ENCODE results near the gene AGPAT4.

AGPAT4 gene

DNA sequence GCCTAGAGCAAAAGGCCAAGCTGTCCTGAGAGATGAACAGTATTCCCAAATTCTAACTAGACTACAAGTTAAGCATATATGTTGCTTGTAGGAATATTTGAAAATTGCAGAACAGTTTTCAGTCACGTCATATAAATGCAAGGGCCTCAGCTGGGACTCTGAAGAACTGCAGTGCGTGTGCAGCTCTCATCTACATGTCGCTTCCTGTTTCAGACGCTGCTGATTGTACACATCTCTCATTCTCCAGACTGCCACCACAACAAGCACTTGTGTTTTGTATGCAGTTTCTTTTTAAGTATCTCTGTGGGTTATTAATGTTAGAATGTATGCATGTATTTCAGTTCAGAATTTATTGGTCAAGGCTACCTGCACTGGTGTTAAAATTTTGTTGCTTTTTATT, 162.6 kb downstream of the AGPAT4 start:
- DNase-seq (ENCODE audit: low read depth, low spot score), result no peak

DNA sequence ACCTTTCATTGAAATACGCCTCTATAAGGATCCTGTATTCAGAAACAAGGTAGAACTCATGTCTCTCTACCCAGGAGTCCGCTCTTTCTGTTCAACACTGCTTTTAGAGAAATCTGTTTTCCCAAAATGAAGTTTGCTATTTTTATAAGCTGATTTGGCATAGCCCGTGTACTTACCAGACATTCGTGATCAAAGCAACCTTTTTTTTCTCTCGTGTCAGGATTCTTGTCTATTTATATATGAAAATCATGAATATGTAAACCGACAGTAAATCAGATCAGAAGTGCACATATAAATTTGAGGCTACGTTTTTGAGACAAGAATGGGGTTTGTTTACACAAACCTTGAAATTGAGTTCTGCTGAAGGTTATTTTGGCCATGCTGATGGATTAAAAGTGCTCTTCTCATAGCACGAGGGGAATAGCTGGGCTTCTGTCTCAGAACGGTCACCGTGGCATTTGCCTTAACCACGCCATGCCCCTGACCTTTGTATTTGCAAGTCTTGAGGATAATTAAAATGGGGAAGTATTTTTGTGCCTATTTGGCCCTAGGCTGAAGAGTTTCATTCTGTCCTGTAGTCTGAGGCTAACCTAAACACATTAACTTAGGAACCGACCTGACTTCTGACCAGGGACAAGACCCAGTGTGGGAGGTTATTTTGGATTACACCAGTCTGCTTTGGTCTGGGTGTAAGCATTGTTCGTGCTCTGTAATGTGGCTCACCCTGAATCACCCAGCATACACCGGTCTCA, 163.7 kb downstream of the AGPAT4 start:
- no peak for DNase-seq (ENCODE audit: low read depth, low spot score)

DNA sequence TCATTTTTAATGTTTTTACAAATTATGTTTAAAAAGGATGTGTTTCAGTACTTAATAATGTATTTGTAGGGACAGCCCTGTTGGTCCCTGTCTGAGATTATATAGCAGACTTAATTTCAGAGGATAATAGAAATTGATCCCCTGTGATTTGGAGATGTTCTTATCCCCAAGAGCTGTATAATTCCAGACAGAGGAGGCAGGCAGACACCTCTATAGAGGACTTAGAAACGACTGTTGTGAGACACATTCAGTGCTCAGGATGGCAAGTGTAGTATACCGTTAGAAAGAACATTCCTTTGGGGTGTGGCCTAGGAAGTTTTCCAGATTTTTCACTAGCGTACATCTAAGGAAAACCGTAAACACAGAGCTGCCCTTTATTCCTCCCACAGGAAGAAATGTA, 164.5 kb downstream of the AGPAT4 start:
- no peak for DNase-seq (ENCODE audit: low read depth, low spot score)

DNA sequence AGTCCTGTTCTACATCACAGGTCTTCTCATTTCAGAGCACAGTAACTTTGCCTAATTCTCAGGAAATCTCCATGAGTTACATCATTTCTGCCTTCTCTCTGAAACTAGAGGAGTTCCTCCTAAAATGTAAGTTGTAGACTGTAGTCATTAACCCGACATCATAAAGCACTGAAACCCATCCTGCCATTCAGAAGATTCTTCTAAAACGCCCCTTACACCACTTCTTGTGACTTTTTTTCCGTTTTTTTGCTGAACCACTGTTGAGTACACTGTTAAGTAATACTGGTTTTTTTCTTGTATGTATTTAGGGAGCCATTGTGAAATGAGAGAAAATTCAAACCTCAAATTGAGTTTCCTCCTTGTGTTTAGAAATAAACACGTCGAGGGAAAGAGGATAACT, 164.9 kb downstream of the AGPAT4 start:
- no peak for DNase-seq (ENCODE audit: low read depth, low spot score)

DNA sequence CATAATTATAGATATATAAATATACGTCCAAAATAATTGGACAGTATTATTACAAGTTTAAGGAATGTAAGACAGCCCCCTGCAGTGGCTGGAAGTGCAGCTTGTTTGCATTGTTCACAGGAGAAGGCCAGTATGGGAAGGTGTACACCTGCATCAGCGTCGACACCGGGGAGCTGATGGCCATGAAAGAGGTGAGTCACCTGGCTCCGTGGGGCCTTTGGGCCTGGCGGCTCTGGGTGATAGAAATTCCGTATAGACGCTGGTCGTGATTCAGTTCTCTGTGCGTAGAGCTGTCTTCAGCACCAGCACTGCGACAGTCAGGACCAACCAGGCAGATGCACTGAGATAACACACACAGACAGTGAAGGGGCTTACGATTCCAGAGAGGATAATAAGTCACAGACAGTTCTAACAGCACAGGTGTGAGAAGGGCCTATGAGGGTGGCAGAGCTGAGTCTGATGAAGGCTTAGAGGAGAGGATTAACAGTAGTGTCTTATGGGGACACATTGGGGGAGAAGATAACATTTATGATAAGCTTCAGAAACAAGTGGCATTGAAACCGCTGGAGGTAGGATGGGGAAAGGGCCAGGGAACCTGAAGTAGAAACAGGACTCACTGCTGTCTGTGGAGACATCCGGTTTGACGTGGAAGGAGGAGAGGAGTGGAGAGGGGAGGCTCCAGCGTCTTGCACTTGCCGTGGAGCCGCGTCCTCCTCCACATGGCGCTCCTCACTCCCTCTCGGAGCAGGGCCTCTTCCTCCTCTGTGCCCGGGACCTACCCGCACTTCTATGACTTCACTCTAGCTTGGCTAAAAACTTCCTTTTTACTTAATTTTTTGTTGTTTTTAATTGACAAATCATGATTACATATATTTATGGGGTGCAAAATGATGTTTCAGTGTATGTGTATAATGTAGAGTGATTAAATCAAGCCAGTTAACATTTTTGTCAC, 165.8 kb downstream of the AGPAT4 start:
- no peak for DNase-seq (ENCODE audit: low read depth, low spot score)

DNA sequence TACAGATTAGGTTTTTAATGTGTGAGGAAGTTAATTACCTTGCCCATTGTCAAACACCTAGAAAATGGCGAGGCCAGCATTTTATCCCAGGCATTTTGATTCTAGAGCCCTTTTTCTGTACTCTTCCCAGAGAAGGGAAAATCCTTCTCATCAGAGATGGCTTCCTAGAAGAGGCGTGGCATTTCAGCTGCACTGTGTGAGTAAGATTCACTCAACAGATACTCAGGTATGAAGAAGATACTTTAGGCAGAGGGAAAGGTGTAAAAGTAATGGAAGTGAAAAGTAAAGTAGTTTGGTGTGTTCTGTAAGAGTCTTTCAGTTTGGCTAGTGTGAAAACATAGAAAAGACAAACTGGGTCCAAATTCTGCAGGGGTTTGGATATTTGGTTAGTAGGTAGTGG, 168.5 kb downstream of the AGPAT4 start:
- no peak for DNase-seq (ENCODE audit: low read depth, low spot score)

DNA sequence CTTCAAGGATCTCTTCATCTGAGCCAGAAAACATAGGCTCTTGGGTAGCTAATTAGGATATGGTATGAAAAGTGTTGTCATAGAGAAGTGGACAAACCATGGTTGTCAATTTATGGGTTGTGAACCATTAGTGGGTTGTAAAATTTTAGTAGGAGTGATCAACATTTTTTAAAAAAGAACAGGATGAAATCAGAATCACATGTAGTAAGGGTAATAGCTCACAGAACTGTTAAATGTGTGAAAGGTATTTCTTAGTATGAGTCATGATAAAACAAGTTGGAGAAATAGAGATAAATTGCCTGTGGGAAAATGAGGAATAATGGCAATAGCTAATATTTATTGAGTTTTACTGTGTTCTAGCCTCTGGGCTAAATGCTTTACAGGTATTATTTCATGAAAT, 168.9 kb downstream of the AGPAT4 start:
- DNase-seq (ENCODE audit: low read depth, low spot score), result no peak

DNA sequence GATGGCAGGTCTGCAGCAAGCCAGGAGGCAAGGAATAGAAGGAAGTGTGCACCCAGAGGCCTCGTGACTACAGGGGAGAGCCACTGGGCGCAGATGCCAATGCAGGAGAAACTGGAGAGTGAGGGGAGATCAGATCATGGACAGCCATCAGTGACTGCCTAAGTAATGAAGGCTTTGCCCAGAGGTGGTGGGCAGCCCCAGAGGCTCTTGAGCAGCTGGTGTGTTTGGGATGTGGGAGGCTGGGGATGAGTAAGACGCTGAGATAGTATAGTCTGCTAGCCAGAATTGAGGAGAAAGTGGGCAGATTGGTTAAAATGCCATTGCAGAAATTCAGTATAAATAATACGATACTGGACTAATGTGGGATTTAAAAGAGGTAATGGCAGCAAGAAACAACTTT, 170.4 kb downstream of the AGPAT4 start:
- no peak for DNase-seq (ENCODE audit: low read depth, low spot score)

DNA sequence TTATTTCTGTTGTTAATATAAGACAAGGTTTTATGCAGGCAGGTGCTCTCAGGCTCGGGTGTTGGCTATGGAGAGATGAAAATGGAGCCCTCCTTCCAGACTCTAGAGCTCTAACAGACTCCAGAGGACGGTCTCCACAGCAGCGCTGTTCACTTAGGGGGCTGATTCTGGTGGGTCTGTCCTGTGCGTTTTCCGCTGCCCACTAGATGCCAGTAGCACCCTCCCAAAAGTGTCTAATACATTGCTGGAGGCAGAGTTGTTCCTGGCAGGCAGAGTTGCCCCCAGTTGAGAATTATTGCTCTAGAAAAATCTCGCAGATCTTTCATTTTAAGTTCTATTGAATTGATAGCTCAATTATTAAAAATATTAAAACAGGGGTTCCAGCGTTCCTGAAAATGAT, 172.3 kb downstream of the AGPAT4 start:
- no peak for DNase-seq (ENCODE audit: low read depth, low spot score)

DNA sequence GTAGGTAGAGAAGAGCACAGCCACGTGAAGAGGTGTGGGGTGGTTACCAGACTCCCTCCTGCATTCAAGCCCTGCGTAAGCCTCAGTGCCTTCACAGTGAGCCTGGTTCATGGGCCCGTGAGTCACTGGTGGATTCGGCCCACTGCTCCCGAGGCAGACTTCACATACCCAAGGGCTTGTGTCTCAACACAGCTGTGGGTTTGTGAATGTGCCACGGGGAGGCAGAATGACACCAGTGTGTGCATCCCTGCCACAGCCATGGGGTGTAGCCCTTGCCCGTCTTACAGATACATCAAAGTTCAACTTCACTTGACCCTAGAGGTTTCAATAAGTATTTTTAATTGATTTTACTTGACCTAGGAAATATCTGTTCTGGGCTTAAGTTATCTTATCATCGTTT, 173.8 kb downstream of the AGPAT4 start:
- DNase-seq (ENCODE audit: low read depth, low spot score), result no peak

DNA sequence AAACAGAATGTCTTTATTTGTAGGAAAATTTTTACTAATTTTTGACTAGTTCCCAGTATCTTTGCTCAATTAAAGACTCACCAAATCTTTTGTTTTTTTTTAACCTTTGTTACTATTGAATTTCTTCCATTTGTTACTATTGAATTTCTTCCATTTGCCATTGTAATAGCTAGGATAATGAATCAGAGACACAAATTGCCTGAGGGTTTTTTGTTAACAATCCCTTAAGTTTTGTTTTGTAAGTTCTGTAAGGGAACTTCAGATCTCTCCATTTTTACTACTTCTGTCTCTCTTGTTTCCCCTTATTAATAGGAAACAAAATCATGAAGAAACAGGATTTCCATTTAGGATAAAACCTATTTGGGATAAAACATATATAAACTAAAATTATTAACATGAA, 177.9 kb downstream of the AGPAT4 start:
- DNase-seq (ENCODE audit: low read depth, low spot score), result no peak

DNA sequence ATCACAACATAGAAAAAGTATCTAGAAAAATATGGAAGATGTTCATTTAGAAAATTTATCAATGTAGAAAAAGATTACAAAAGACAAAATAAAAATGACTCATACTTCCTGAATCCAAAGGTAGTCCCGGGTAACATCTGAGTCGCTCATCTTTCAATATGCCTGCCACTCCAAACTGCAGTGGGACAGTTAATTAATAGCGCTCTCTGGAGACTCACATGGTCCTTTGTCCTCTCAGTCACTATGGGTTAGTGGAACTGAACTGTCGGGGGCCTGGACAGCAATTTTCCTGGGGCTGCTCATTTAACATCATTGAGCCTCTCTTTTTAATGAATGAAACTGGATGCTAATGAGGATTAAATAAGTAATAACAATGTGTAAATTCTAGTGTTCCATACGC, 178.9 kb downstream of the AGPAT4 start:
- no peak for DNase-seq (ENCODE audit: low read depth, low spot score)

DNA sequence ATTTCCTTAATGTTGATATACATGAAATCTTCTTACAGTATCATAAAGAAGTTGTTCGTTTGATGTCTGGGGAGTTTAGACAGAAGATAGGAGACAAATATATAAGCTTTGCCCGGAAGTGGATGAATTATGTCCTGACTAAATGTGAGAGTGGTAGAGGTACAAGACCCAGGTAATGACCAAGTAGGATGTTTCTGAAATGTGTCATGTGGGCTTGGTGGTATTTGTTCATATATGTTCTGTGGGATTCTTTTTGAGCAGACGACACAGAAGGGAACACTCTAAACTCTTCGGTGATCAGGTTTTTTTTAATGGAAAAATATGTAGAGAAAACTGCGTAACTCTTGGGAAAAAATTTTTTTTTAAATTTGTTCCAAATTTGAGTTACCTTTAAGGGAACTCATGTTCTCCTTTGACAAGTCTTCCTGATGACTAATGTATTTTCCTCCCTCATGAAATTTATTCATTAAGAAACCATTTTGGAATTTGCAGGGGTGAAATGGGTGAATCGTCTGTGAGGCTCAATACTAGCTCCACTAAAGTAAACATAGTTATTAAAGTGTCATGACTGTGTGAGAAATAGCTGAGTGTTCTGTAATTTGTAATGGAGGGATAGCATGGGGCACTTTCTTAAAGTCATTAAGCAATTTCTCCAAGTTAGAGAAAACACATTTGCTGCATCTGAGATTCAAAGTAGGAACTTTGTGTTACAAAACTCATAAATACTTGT, 181.7 kb downstream of the AGPAT4 start:
- no peak for DNase-seq (ENCODE audit: low read depth, low spot score)

DNA sequence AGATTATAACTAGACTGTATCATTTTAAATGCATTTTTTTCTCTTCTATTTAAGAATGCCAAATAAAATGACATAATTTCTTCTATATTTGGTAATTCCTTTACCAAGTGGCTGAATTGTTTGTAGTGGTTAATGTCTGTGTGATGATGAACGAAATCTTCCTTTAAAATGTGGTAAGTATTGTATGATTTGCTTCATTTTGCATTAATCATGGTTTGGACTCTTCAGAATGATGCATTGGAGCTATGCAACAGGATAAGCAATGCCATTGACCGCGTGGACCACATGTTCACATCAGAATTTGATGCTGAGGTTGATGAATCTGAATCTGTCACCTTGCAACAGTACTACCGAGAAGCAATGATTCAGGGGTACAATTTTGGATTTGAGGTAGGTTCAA, 182.7 kb downstream of the AGPAT4 start:
- DNase-seq (ENCODE audit: low read depth, low spot score), result no peak

DNA sequence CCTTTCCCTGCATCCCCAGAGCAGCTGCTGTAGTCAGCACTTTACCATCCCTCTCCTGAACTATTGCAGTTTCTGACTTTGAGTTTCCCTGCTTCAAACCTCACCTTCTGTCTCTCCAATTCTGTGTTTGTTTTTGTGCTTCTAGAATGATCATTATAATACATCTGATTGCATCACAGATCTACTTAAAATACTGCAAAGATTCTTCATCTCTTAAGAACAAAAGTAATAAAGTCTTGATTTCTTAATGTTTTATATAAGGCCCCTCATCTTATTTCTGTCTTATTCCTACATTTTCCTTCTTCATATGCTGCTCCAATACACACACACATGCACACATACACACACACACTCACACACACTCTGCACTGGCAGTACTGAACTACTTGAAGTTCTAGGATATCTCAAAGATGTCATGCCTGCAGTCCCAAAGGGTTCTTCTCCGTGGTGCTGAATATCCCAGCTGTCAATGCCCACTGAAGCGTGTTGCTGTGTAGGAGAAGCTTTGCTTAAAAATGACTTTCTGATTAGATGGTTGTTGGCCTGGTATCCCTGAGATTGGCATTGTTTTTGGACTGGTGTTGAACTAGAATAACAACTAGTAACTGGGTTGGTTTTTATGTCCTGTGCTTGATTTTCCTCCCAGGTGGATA, 185.1 kb downstream of the AGPAT4 start:
- no peak for DNase-seq (ENCODE audit: low read depth, low spot score)

DNA sequence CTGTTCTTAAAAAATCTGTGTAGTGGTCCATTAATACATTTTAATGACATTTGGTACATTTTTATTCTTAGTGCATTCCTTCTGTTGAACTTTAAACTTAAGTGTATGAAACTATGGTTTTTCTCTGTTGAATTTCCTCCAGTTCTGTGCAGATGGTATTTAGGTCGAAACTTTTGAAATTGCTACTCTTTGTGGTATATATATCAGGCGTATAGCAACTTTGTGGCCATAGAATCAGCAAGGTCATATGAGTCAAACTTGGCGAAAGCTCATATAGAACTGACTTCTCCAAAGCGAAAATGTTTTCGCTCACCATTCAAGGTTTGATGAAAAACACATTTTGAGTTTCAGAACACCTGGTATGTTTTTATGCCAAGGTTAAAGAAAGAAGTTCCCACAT, 188.6 kb downstream of the AGPAT4 start:
- no peak for DNase-seq (ENCODE audit: low read depth, low spot score)

DNA sequence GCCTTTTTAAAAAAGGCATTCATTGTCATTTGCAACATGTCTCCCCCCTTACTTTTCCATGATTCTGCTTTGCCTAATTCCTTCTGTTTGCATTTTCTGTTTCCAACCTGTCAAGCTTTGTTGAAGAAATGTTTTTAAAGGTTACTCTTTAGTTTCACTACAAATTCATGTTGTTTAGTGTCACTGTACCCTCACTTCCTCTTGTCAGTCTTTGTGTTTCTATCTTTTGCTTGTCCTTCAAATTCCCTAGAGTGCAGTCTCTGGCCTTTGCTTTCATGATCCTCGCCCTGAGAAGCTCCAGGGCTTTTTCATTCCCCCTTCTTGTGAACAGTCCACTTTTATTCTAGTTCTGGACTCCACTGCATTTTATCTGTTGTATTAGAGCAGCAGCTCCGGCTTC, 191.6 kb downstream of the AGPAT4 start:
- no peak for DNase-seq (ENCODE audit: low read depth, low spot score)

DNA sequence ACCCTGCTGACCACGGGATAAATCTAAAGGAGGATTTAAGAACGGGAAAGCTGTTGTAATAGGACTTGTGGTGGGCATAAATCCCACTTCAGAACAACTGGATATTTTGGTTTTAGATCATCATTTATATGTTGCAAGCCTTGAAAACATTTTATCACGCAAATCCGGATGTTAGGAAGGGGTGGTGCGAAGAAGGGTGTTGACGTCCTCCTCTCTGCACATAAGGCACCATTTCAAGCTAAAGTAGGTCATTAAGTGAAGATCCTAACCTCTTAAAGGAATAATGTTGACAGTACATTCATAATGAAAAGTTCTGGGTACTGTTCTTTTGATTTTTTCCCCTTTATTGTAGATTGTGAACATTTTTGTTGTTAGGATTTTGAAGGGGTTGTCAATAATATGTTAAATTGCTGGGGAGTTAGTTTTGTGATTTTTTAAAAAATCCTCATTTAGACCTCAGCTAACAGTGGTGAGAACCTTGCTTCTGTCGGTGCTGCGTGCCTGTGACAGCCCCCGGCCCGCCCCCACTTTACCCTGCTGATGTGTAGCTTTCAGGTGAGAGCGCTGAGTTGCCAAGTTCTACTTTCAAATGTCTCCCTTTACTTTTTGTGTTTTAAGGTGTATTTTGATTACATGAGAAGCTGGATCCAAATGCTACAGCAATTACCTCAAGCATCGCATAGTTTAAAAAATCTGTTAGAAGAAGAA, 193.4 kb downstream of the AGPAT4 start:
- no peak for DNase-seq (ENCODE audit: low read depth, low spot score)
